ENCODE measurements around the gene LCE3D.
"Not testable (repeated sequence)": the region's sequence is repeated elsewhere in the genome, so short reads cannot be mapped to it uniquely, and the experiment has no call there.

Gene LCE3D, protein sequence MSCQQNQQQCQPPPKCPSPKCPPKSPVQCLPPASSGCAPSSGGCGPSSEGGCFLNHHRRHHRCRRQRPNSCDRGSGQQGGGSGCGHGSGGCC

DNA sequence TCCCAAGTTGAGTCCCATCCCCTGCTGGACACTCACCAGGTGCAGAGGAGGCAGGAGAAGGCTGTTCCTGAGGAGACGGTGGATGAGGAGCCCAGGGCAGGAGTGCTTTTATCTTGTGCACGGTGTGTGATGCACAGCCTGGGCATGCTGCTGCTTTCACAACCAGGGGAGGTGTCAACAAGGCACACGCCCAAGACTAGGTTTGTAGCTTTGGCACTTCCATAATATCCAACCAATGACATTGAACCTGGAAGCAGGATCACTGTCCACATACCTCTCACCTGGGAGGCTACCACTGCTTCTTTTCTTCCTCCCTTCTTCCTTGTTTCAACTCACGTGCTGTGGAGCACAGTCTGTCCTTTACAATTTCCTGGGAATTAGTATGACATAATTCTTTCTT, at the start of gene LCE3D:
Gene LCE3D (minus strand): TSS at position 84 of the 400 bp plus-strand sequence. CDS start 580 bp downstream, outside the sequence.
- DNase-seq: no peak

DNA sequence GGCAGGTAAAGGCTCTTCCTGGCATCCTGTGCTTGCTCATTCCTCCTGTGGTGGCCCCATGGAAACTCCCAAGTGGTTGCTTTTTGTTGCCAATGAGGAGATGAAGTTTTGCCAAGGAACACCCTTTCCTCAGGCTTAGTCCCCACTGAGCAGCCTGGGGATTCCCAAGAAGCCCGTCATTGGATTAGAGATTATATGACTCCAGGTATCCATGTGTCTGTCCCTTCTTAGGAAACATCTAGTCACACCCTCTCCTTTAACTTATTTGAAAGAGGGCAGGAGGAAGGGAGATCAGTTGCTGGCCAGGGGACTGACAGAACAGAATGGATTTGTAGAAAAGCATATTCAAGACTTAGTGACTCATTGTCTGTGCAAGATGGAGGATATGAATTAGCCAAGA, 46.4 kb upstream of the LCE3D start:
- no peak for DNase-seq

- no peak for DNase-seq
Observed at GRCh38 chr1:152623203-152623844, 43.0 kb upstream of the LCE3D start.

DNA sequence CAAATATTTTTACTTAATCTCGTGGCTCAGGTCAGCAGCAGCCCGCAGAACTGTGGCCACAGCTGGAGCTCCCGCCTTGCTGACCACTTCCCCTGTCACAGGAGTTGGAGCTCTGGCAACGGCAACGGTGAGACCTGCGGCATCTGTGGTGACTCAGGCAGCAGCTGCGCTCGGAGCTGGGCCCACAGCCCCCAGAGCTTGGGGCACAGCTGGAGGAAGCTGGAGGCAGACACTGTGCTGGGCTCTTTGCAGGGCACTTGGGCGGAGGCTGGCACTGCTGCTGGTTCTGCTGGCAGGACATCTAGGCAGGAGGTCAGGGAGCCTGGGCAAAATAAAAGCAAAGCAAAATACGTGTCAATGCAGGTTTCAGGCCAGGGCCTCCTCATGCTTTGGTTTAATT, 42.5 kb upstream of the LCE3D start, which contains the start of gene LCE3A:
Gene LCE3A (minus strand): TSS at position 301 of the 400 bp plus-strand sequence. CDS start 0 bp downstream, at position 301.
- no peak for DNase-seq

DNA sequence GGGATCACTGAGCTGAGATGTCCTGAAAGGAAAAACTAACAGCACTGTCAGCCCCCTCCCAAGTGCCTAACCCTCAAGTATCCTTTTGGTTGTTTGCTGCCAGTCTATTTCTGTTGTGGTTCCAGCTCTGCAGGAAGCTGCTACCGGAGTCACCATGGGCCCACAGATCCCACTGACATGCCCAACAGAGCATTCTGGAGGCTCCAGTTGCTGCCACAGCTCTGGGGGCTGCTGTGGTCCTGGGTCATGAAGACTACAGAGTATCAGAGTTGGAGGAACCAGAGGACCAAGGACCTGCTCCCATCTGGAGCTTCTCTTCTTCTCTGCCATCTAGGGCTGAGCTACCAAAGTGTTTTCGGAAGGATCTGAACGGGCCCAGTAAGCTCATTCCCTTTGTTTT, 41.7 kb upstream of the LCE3D start:
- no peak for DNase-seq

GRCh38 chr1:152613511-152613910, 33.2 kb upstream of the LCE3D start, which contains the start of gene LCE3B:
Gene LCE3B (plus strand): TSS chr1:152613811. CDS start chr1:152613811, 0 bp downstream.
- DNase-seq: no peak

GRCh38 chr1:152599934-152600333, 19.6 kb upstream of the LCE3D start, which contains the start of gene LCE3C:
Gene LCE3C (plus strand): TSS chr1:152600234. CDS start chr1:152600732, 498 bp downstream.
- DNase-seq: no peak

- DNase-seq: no peak
Observed at GRCh38 chr1:152596986-152597385, 16.7 kb upstream of the LCE3D start.

DNA sequence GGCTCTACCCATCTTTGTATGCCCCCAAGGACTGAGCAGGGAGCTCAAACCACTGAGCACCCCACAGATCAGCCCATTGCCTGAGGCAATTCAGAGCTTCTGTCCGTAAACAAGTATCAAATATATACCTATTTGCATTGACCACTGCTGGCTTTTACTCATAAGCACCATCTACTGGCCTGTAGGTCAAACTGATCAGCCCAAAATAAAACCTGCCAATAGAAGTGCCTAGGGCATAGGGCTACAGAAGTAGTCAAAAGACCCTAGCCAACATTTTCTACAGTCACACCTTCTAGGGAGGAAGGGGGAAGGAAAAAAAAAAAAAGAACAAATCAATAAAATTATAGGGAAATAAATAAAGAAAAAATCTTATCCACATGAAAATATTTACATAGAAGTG, 5.3 kb upstream of the LCE3D start:
- no peak for DNase-seq

DNA sequence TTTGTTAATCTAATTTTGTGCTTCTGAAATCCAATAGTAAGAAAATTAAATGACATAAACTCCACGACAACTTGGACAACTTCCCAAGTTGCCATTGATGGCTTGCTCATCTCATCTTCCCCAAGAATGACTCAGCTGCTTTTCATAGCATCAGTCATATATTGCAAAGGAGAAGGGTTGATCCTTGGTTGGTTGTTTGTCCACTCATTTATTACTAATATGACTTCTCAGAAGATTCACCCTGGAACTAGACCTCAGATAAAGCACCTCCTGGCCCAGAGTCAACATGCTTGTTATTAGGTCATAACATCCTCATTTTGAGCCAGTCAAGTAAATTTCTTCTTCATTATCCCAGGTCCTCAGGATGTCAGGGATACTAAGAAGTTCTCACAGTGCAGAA, 2.3 kb upstream of the LCE3D start:
- DNase-seq: no peak

DNA sequence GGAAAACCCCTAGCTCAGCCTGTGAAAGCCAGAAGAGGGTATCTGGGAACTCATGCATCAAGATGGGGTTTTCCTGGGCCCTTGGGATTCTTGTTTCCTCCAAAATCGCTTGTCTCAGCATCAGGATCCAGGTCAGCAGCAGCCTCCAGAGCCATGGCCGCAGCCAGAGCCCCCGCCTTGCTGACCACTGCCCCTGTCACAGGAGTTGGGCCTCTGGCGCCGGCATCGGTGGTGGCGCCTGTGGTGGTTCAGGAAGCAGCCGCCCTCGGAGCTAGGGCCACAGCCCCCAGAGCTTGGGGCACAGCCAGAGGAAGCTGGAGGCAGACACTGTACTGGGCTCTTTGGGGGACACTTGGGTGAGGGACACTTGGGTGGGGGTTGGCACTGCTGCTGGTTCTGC, 790 bp downstream of the LCE3D start:
- DNase-seq: not testable (repeated sequence)

- no peak for DNase-seq
Observed at GRCh38 chr1:152577168-152577567, 3.1 kb downstream of the LCE3D start.

GRCh38 chr1:152566681-152567080, 13.6 kb downstream of the LCE3D start, which contains the start of gene LCE3E:
Gene LCE3E (minus strand): TSS chr1:152566780. CDS start chr1:152566208, 572 bp downstream.
- no peak for DNase-seq

- DNase-seq: no peak
Observed at GRCh38 chr1:152565535-152566215, 14.6 kb downstream of the LCE3D start.

- no peak for DNase-seq
Observed at GRCh38 chr1:152565115-152565514, 15.2 kb downstream of the LCE3D start.

DNA sequence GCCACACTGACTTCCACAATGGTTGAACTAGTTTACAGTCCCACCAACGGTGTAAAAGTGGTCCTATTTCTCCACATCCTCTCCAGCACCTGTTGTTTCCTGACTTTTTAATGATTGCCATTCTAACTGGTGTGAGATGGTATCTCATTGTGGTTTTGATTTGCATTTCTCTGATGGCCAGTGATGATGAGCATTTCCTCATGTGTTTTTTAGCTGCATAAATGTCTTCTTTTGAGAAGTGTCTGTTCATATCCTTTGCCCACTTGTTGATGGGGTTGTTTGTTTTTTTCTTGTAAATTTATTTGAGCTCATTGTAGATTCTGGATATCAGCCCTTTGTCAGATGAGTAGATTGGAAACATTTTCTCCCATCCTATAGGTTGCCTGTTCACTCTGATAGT, 32.0 kb downstream of the LCE3D start:
- not testable (repeated sequence) for DNase-seq

DNA sequence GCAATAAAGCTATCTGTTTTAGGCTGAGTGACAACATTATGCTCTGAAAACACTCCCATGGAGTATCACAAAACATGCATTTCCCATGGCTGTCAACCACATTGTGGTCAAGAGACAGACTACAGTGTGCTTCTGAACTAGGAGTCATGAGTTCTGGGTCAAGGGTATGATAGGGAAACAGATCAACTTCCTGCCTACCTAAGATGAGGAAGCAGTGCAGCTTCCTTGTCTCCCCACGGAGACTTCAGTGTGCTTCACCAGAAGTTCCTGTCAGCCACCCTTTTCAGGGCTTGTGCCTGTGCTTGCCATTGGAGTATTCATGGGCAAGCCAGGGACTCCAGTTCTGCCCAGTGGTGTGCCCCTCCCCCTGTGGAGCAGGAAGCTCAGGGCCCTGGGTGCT, 33.6 kb downstream of the LCE3D start:
- no peak for DNase-seq

- DNase-seq: no peak
Observed at GRCh38 chr1:152543820-152544219, 36.5 kb downstream of the LCE3D start.

DNA sequence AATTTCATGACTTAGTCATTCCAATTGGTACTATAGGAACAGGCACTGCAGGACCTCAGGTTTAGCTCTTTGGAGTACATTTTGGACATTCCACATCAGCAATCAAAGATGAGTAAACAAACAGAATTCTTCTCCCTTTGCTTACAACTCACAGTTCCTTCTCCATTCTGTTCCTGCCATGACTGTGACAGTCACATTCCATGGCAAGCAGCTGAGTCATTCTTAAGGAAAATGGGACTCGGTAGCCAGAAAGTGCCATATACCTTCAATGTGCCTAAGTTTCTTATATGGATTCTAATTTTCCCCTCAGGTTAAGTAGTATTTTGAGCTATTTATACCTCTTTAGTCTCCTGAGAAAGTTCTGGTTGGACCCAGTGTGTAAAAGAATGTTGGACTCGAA, 40.4 kb downstream of the LCE3D start:
- DNase-seq: no peak

DNA sequence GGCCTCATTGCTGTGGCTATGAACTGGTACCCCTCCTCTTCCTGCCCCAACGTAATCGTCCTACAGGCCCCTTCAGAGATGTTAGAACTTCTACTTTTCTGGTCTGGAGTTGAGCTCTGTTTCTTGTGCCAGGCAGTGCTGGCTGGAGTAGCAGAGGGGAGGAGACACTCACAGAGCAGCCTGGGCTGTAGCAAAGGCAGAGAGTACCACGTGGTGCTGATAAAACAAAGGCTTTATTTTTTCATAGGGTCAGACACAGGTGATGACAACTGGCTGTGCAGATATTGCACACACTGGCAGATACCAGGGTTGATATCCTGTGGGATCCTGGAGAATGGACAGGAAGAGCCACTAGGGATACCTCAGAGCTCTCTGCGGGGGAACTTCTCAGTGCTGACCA, 42.8 kb downstream of the LCE3D start:
- DNase-seq: no peak

DNA sequence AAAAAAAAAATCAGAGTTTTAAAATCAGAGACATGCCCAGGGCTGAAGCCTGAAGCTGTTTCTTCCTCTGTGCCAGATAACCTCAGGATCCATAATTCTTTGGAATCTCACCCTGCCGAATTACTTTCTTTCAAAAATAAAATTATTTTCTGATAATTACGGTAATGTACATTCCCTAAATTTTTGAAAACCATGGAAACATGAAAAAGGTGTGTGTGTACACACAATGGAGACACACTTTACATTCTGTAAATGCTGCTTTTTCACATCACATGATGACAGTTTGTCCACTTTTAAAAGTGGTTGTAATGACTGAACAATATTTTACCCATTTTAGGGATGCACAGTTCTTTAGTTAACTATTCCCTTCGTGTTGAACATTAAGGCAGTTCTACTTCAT, 44.5 kb downstream of the LCE3D start:
- DNase-seq: no peak

DNA sequence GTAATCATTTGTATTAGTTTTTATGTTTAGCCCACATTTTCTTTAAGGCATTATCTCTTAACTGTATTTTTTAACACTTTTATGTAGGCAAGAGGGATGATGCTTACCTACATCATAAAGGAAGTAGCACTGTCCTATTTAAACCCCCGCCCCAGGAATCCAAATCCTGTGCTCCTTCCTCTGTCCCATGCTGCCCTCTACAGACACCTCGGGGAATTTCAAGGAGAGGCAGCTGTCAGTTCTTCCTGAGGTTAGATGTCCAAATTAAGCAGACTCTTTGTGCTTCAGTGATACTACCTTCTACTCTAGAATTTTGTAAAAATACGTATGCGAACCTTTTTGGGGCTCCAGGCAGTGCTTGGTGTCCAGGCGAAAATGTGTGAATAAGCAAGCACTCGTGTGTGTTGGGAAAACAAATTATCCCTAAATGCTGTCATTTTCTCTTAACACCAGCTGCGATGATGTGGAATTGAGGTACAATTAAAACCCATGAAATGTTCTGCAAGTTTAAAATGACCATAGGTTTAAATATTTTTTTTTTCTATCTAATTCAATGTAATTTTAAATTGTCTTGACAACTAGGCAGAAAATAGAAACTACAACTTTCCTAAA, 46.9 kb downstream of the LCE3D start:
- peak; percentile 16 for DNase-seq

Data from CD4-positive, alpha-beta T cell treated with Interleukin-12 subunit alpha and Interleukin-12 subunit beta, for 1 hour (primary cell).